Tibial nerve (tissue), 4 donors: ENCODE data around the gene TMEFF2.

Experiments used
- EP300 ChIP-seq, 2 donors: sonication (generic); formaldehyde crosslinking; IDR thresholded peaks; one replicate each; pipeline ENCODE4 v1.6.1; 2017; ENCODE audit warnings: antibody characterized with exemption in 2 of 2, mild to moderate bottlenecking in 1 of 2
- POLR2A ChIP-seq, 2 donors: fragments of 450-650 bp; IDR thresholded peaks; one replicate each; pipeline ENCODE4 v1.6.1; 2017; ENCODE audit warnings: antibody characterized with exemption in 2 of 2, mild to moderate bottlenecking in 2 of 2, moderate library complexity in 2 of 2
- TF ChIP-seq, protein P1 (sequence below), 5 experiments: fragments of 200-600 bp in 3 of 5; fragments of 450-650 bp in 2 of 5; sonication (generic) in 3 of 5; IDR thresholded peaks; one replicate each; pipeline ENCODE4 v1.5.1; 2016 to 2019; ENCODE audit warnings: antibody characterized with exemption in 5 of 5, mild to moderate bottlenecking in 3 of 5, moderate library complexity in 2 of 5

GRCh38 chr2:192117705-192118104, 77.0 kb downstream of the TMEFF2 start:
- TF ChIP-seq, protein P1, sequence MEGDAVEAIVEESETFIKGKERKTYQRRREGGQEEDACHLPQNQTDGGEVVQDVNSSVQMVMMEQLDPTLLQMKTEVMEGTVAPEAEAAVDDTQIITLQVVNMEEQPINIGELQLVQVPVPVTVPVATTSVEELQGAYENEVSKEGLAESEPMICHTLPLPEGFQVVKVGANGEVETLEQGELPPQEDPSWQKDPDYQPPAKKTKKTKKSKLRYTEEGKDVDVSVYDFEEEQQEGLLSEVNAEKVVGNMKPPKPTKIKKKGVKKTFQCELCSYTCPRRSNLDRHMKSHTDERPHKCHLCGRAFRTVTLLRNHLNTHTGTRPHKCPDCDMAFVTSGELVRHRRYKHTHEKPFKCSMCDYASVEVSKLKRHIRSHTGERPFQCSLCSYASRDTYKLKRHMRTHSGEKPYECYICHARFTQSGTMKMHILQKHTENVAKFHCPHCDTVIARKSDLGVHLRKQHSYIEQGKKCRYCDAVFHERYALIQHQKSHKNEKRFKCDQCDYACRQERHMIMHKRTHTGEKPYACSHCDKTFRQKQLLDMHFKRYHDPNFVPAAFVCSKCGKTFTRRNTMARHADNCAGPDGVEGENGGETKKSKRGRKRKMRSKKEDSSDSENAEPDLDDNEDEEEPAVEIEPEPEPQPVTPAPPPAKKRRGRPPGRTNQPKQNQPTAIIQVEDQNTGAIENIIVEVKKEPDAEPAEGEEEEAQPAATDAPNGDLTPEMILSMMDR (IDR thresholded peaks at IDR 0.05) = no peak
- TF ChIP-seq POLR2A (IDR thresholded peaks at IDR 0.05) (no peak), EP300 (IDR thresholded peaks at IDR 0.05) (no peak)
